GM18951 (cell line): Measurements from ENCODE around the gene MET.
"Not testable (repeated sequence)": the region's sequence is repeated elsewhere in the genome, so short reads cannot be mapped to it uniquely, and the experiment has no call there.

ENCODE experiments used
- POLR2A ChIP-seq: IDR thresholded peaks from 4 replicates; pipeline ENCODE4 v1.6.1; 2011; ENCODE audit warnings: mild to moderate bottlenecking; ENCODE audit not compliant: insufficient read length, insufficient read depth; ENCODE audit errors: extremely low read depth
- in situ Hi-C: fragments of 300-500 bp; cut with MboI; formaldehyde crosslinking; loops from one replicate; pipeline ENCODE4 v1.12.0; 2022; ENCODE audit warnings: low sequenced_read_pairs, mixed read lengths, inconsistent platforms; ENCODE audit not compliant: unreplicated experiment

MET gene

DNA sequence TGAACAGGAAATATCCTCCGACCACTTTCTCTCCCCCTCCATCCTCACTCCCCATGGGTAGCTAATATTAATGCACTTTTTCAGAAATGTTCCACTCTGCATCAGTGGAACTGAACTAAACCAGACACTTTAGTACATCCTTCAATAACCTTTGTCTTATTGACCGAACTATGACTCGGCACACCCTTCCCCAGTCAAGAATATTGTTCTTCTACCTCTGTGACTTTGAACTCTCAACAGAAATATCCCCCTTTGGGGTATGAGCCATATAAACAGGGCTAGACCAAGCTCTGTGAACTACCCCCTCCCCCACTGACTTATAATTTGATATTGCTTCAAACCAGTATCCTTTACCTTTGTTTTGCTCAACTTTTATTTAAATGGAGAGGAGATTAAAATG, 132.5 kb downstream of the MET start:
- in situ Hi-C loops: loop anchor here (10.0 kb wide), 2 partner anchors 210 to 630 kb away; no protein-coding TSS in a partner anchor
- no peak for TF ChIP-seq POLR2A

DNA sequence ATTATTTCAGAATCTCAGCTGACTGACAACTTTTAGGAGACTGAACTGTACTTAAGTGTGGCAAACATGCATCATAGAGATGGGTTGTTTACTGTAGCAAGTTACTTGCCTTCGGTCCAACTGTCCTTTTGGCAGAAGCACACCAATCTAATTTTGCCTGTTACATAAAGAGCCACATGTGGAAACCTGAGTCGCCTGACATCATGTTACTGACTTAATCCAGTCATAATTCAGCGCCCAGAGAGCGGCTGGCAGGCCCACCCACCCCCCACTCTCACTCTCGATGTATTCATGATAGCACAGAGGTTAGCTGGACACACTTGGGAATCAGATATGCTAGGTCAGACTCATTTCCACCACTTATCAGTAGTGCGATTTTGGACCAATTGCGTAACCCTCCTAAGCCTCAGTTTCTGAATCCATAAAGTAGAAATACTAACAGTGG, 133.1 kb downstream of the MET start:
- in situ Hi-C loops: loop anchor here (10.0 kb wide), 2 partner anchors 210 to 630 kb away; no protein-coding TSS in a partner anchor

DNA sequence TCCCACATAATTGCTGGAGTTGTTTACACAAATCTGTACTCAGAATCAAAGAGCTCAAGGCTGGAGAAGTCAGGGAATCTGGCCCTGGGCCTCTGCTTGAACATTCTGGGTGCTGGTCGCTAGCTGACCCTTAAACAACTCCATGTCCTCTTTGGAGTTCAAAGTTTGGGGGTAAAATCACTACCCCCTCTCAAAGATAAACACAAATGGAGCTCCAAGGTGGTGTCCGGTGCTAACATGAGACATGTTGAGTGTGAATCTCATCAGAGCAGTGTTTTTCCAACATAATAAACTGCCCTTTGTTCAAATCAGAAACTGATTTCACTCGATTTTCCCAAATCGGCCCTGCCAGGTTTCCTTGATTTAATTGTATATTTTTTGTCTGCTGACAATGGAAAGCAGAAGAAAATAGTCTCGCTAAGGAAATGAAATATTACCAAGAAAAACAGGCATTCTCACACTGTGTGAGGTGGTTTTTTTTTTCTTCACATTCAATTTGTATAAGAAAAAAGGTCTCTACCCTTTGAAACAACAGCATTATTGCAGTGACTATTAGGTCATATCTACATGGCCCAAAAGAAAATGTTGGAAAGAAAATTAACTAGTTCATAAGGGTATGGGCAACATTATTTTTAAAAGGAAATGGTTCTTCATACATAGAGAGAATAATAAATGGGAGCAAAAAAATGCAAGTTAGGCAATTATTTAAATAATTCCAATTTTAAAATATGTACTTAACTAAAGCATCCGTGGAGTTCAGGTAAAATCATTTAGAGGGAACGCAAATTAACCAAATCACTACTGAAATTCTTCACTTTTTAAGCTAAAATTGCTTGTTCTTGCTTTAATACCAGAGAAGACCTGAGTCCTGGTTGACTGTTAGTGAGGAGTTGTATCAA, 134.3 kb downstream of the MET start:
- TF ChIP-seq POLR2A: no peak
- in situ Hi-C loops: loop anchor here (10.0 kb wide), 2 partner anchors 211 to 631 kb away; no protein-coding TSS in a partner anchor

More for the DNA sequence above, 133.1 kb downstream of the MET start:
- TF ChIP-seq POLR2A: no peak

DNA sequence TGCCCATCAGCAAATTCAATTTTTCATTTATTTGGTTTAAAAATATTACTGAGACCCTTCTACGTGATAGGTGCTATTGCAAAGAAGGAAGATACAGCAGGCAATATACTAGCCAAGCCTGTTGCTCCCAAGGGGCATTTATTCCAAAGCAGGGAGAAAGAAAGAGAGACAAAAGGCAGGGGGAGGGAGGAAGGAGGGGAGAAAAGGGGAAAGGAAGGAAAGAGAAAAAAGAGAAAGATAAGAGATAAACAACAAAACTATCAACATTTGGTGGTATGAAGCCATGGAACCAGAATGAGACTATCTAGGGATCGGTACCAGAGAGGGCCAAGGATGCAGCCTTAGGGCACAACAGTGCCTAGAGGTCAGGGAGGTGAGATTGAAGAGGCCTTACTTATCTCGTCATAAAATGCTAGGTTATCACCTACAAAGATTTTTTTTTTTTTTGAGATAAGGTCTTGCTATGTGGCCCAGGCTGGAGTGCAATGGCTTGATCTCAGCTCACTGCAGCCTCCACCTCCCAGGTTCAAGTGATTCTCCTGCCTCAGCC, 135.1 kb downstream of the MET start:
- no peak for TF ChIP-seq POLR2A
- in situ Hi-C loops: loop anchor here (10.0 kb wide), 2 partner anchors 212 to 632 kb away; no protein-coding TSS in a partner anchor

DNA sequence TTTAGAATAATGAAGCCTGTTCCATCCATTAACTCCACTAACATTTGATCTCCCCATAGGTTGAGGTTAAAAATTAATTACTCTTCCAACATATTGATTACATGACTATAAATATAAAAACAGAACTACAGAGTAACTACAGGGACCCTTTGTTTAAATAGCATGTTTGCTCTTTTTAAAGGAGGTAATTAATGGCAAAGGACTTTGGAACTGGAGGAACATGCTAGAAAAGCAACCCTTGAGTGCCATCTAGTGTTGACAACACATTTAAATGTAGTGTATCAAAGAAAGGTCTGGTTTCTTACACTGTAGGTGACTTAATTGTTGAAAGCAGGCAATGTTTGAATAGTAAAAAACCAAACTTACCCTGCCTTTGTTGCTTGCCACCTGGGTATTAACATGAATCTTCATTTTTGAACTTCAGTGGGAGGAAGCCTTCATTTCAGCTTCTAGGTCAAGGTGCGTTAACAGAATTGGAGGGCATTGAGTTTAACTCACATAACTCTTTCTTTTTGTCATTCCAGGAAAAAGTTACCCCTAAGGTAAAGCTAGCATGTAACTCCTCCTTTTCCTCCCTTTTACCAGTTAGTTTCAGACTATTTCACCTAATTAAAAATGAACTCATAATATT, 137.8 kb downstream of the MET start:
- TF ChIP-seq POLR2A: no peak
- in situ Hi-C loops: loop anchor here (10.0 kb wide), 2 partner anchors 215 to 635 kb away; no protein-coding TSS in a partner anchor

DNA sequence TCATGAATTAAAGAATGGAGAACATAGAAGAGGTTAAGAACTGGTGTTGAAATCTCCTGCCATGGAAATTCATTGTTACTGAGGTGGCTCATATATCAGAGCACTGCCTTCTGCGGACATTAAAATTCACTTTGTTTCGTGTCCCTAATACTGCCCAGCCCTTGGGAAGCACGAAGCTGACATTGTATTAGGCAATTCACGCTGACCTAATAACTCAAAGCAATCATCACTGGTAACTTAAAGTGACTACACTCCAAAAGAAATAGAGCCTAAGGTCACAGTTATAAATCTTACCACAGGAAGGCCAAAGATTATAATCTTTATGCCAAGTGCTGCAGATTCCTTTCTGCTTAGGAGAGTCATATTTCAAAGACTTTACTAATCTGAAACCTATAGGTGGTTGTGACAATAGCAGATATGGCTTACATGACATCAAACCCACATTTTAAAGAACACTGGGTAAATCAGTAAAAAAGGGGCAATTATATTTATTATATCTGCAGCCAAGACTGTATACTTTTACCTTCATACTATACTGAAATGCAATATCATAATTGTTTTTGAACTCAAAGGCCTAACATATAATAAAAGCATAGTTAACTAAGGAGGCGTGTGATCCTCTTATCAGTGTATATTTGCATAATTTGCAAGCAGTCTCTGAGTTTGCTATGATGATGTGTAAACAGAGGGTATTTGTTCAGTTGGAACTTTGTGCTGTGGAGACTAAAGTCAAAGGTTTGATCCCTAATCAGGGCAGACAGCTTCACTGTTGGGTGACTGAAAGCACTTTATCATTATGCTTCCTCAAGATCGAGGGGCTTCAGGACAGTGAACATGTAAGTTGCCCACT, 138.5 kb downstream of the MET start:
- in situ Hi-C loops: no loop called here
- no peak for TF ChIP-seq POLR2A

DNA sequence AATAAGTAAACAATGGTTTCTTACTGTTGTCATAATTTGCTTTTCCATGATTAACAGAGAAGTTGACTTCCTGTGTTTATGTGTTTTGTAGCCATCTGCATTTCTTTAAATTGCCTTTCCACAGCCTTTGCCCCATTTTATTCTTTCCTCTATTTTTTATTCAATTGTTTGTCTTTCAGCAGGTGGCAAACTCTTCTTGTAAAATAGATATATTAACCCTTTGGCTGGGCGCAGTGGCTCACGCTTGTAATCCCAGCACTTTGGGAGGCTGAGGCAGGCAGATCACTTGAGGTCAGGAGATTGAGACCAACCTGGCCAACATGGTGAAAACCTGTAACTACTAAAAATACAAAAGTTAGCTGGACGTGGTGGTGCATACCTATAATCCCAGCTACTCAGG, 139.8 kb downstream of the MET start:
- no peak for TF ChIP-seq POLR2A
- in situ Hi-C loops: no loop called here

DNA sequence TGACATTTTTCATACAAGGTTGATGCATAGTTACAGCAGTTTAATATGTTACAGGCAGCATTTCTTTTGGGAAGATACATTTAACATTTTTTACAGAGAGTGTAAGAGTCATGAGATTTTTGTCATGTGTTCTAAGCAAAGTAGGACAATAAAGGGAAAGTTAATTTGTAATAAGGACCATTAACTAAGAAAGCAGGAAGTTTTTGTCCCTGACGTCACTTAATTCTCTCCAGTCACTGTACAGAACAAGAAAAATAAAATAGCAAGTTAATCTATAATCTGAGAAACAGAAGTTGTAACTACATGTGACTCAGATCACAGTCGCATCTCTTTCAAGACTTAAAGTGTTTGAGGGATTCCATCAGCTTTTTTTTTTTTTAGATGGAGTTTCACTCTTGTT, 140.9 kb downstream of the MET start:
- in situ Hi-C loops: no loop called here
- TF ChIP-seq POLR2A: no peak

DNA sequence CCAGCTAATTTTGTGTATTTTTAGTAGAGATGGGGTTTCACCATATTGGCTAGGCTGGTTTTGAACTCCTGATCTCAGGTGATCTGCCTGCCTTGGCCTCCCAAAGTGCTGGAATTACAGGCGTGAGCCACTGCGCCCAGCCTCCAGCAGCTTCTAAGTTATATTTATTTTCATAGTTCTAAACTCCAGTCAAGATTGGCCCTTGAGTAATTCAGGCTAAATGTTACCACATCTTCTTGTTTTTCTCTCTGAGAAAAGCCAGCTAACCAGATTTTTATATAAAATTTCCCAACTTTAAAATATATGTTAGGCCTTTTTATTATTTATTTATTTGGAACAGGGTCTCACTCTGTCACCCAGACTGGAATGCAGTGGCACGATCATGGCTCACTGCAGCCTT, 141.4 kb downstream of the MET start:
- in situ Hi-C loops: not testable (repeated sequence)

DNA sequence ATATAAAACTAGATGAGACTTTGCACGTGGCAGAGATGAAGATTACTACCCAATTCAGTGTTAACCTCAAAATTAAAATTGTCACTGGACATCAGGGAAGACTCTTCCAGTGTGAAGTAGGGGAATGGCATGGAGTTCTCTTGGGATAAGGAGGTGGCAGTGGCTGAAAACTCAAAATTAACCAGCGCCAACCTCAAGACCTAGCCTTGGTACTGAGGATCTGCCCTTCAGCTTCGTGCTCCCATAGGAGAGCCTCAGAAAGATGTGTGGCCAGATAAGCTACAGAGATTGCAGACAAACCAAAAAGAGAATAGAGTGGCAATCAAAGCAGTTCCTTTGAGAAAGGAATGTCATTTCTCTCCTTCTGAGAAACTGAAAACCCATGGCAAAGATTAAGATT, 143.0 kb downstream of the MET start:
- in situ Hi-C loops: no loop called here
- no peak for TF ChIP-seq POLR2A

DNA sequence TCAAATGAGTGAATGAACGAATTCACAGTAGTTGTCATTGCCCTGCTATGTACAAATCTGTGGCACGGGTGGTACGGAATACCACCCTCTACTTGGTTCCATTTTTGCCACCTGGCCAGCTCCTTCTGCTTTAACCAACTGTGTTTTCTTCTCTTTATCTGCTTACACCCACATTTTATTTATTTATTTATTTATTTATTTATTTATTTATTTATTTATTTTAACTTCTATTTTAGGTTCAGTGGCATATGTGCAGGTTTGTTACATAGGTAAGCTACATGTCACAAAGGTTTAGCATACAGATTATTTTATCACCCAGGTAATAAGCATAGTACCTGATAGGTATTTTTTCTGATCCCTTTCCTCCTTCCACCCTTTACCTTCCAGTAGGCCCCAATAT, 148.2 kb downstream of the MET start:
- in situ Hi-C loops: no loop called here
- TF ChIP-seq POLR2A: no peak

DNA sequence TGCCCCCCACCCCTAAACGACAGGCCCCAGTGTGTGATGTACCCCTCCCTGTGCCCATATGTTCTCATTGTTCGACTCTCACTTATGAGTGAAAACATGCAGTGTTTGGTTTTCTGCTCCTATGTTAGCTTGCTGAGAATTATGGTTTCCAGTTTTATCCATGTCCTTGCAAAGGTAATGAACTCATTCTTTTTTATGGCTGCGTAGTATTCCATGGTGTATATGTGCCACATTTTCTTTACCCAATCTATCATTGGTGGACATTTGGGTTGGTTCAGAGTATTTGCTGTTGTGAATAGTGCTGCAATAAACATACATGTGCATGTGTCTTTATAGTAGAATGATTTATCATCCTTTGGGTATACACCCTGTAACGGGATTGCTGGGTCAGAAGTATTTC, 149.7 kb downstream of the MET start:
- in situ Hi-C loops: not testable (repeated sequence)

DNA sequence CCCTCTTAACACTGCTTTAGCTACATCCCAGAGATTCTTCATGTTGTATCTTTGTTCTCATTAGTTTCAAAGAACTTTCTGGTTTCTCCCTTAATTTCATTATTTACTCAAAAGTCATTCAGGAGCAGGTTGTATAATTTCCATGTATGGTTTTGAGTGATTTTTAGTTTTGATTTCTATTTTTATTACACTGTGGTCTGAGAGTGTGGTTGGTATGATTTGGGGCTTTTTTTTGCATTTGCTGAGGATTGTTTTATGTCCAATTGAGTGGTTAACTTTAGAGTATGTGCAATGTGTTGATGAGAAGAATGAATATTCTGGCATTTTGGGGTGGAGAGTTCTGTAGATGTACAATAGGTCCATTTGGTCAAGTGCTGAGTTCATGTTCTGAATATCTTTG, 152.5 kb downstream of the MET start:
- TF ChIP-seq POLR2A: no peak
- in situ Hi-C loops: no loop called here
